Measurements from ENCODE around the gene AR. TPM values are rescaled to one million over a fixed set of nuclear protein-coding genes. Genes with fewer than 3 reads are reported as not detected.

Gene AR
- total RNA-seq, 1 experiment from 2014 or later: 0.05 TPM

- DNase-seq (ENCODE audit: low read depth, low spot score): no peak
- no peaks in the 10 kb centered on the region for H3K36me3 ChIP-seq (ENCODE audit: control insufficient read depth, insufficient read depth, low read length)
- TF ChIP-seq CTCF (IDR thresholded peaks at IDR 0.05) (no peak), REST (IDR thresholded peaks at IDR 0.05; ENCODE audit: insufficient read depth in 1 of 2, low read depth in 2 of 2, low read length in 1 of 2) (no peak), SIN3A (IDR thresholded peaks at IDR 0.05; ENCODE audit: borderline replicate concordance, insufficient read depth, low read depth, low read length) (no peak), TCF7L2 (IDR thresholded peaks at IDR 0.05; ENCODE audit: low read depth, low read length) (no peak), POLR2AphosphoS5 (IDR thresholded peaks at IDR 0.05; ENCODE audit: low read depth, low read length) (no peak)
- ATAC-seq: no peak
- ChIA-PET CTCF (no interaction called here), POLR2A (no interaction called here)
- no peak overlapping the region for H3K4me3 ChIP-seq (ENCODE audit: low read depth in 2 of 2, low read length in 2 of 2)
- no peaks in the 10 kb centered on the region for H3K27me3 ChIP-seq (ENCODE audit: control insufficient read depth, insufficient read depth, low read length)
- no peak overlapping the region for H3K27ac ChIP-seq (ENCODE audit: low read length)
- intact Hi-C loops (cut with micrococcal nuclease; ENCODE audit: unreplicated experiment): no loop called here
- in situ Hi-C loops (cut with HindIII; ENCODE audit: low pct_unique_long_range_greater_than_20kb, low sequenced_read_pairs): no loop called here
- BruUV-seq (replicated peaks): no TSS peak
- H3K9me3 ChIP-seq (ENCODE audit: control insufficient read depth, insufficient read depth, low read depth, low read length): no peaks in the 10 kb centered on the region
- no peaks in the 10 kb centered on the region for H3K4me1 ChIP-seq (ENCODE audit: control insufficient read depth, insufficient read depth, low read length)
Measured at GRCh38 chrX:67697452-67697851, 153.6 kb downstream of the AR start.

GRCh38 chrX:67700602-67701001 is 156.8 kb downstream of the AR start:
- POLR2A ChIA-PET: no interaction called here
- BruUV-seq (replicated peaks): no TSS peak

More at GRCh38 chrX:67700602-67701001, 156.8 kb downstream of the AR start:
- no peak for ATAC-seq
- intact Hi-C loops (cut with micrococcal nuclease; ENCODE audit: unreplicated experiment): no loop called here
- no peaks in the 10 kb centered on the region for H3K4me1 ChIP-seq (ENCODE audit: control insufficient read depth, insufficient read depth, low read length)
- in situ Hi-C loops (cut with HindIII; ENCODE audit: low pct_unique_long_range_greater_than_20kb, low sequenced_read_pairs): no loop called here
- H3K27ac ChIP-seq (ENCODE audit: low read length): no peak overlapping the region
- no peaks in the 10 kb centered on the region for H3K27me3 ChIP-seq (ENCODE audit: control insufficient read depth, insufficient read depth, low read length)
- H3K4me3 ChIP-seq (ENCODE audit: low read depth in 2 of 2, low read length in 2 of 2): no peak overlapping the region
- no peaks in the 10 kb centered on the region for H3K9me3 ChIP-seq (ENCODE audit: control insufficient read depth, insufficient read depth, low read depth, low read length)
- CTCF ChIA-PET: no interaction called here
- DNase-seq (ENCODE audit: low read depth, low spot score): no peak
- no peaks in the 10 kb centered on the region for H3K36me3 ChIP-seq (ENCODE audit: control insufficient read depth, insufficient read depth, low read length)
- no peak for TF ChIP-seq TCF7L2 (IDR thresholded peaks at IDR 0.05; ENCODE audit: low read depth, low read length)
- no peak for TF ChIP-seq REST (IDR thresholded peaks at IDR 0.05; ENCODE audit: insufficient read depth in 1 of 2, low read depth in 2 of 2, low read length in 1 of 2)
- TF ChIP-seq CTCF (IDR thresholded peaks at IDR 0.05): no peak
- TF ChIP-seq POLR2AphosphoS5 (IDR thresholded peaks at IDR 0.05; ENCODE audit: low read depth, low read length): no peak

Measured in Panc1 (cell line).